Inflammatory macrophage (primary cell): Measurements from ENCODE around the gene DAB2IP.

Experiments used
- DNase-seq, 2 donors: peaks; one replicate each; pipeline ENCODE4 v3.0.0-alpha.2; 2020 to 2022

DAB2IP gene

DNA sequence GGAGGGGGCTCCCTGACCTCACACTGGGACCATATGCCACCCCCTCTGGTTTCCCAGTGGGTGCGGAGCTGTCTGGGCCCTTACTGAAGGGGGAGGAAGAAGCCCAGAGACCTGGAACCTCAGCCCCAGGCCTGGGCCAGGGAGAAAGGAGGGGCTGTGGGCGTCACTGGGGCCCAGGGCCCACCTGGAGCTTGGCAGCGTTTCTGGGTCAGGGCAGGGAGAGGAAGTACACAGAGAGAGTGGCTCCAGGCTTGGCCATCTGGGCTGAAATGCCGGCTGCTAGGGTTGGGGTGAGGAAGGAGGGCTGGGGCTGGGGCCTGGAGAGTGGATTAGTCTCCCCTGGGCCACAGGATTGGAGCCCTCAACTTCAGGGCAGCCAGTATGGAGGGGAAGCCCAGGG is 6.4 kb upstream of the DAB2IP start:
- no peak for DNase-seq

DNA sequence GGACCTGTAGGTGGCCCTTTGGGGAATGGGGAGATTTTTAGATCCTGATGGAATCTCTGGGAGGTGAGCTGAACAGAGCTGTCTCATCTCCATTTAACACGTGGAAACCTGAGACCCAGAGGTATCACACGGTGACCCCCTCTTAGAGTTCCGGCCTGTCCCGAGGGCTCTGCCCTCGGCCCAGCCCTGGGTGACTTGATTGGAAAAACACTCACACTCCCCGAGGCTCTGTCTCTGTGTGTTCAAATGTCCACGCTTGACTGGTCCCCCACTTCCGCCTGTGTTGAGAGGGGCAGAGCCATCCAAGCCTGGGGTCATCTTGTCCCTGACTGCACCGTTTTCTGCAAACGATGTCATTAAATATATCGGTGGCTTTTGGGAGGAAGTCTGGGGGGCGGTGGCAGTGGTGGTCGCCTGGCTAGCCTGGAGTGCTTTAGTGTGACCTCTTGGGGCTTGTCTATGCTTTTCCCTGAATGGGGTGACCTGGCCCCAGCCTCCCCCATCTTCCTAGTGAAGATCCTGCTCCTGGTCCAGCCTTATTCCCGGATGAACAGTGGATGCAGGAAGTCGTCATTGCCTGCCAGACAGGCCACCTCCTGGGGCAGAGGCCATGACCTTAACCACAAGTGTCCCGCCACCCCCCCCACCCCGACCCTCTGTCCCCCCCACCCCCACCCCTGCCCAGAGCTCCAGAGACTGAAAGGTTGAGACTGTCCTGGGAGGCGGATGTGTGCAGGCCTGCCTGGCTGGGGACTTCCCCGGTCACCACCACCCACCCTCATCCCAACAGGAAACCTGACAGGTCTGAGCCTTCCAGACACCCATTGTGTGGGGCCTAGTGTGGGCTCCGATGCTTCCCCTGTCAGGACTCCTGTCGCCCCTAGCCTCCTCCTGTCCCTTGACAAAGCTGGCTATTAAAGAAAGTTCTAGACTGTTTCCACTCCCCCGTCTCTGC is 5.3 kb upstream of the DAB2IP start:
- no peak for DNase-seq

DNA sequence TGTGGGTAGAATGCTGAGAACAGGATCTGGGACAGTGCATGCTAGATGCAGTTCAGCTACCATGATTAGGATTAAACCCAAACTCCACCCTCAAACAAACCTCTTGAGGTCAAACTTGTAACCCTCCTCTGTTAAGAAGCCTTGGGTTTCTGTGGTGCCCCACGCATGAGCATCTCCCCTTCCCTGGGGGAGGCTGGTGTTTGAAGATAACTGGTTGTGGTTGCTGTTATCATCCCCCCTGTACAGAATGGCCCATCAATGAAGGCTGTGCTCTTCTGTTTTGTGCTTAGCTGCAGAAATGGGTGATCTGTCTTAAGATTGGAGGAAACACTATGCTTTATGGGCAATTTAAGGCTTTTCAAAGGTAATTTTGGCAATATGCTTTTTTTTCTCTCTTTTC is 4.4 kb upstream of the DAB2IP start:
- DNase-seq = no peak

DNA sequence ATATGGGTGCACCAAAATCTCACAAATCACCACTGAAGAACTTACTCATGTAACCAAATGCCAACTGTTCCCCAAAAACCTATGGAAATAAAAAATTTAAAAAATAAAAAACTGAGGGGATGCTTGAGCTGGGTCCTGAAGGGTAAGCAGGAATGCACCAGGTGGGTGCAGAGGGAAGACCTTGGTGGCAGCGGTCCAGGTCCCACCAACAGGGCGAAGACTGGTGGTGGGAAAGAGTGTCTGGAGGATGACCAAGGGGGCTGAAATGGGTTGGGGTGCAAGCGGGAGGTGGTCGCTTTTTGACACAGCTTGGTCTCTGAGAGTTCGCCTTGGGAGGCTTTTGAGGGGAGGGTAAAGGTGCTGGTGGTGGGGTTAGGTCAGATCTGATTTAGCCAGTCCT is 3.3 kb upstream of the DAB2IP start:
- DNase-seq = no peak

DNA sequence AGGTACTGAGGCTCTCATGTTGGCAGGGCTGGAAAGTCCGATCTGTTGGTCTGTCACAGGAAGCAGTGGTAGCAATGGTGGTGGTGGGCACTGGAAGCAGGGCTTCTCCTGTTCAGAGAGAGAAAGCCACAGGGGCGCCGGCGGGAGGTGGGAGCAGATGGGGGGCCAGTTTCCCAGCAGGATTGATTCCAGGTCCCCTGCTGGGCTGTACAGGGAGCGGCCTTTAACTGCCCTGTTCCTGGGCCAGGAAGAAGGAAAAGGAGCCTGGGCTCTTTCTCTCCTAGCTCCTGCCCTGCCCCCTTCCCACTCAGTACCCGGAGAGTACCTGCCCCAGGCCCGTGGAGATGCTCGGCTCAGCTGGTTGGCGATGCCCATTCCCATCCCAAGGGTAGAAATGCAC is 2.6 kb upstream of the DAB2IP start:
- DNase-seq = no peak

DNA sequence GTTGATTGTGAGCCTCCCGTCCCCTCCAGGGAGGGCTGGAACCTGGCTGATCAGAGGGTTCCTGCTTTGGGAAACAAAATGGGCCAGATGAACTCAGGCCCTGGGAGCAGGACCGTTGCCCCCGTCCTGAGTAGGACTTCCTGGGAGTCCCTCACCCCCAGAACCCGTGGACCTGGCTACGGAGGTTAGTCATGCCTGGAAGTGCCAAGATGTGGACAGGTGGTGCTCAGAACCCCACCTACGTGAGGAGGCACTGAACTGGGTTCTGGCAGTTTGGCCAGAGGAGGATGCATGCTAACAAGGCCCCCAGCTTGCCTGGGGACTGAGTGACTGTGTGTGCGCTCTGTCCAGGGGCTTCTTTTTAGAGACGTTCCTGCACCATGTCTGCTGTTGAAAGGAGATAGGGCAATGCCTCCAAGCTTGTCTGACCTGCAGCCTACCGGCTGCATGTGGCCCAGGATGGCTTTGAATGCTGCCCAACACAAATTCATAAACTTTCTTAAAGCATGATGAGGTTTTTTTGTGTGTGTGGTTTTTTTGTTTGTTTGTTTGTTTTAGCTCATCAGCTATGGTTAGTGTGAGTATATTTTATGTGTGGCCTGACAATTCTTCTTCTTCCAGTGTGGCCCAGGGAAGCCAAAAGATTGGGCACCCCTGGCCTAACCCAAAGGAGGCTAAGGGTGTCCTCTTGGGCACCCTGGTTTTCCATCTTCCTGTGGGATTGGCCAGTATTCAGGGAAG is 1.8 kb upstream of the DAB2IP start:
- DNase-seq = no peak

DNA sequence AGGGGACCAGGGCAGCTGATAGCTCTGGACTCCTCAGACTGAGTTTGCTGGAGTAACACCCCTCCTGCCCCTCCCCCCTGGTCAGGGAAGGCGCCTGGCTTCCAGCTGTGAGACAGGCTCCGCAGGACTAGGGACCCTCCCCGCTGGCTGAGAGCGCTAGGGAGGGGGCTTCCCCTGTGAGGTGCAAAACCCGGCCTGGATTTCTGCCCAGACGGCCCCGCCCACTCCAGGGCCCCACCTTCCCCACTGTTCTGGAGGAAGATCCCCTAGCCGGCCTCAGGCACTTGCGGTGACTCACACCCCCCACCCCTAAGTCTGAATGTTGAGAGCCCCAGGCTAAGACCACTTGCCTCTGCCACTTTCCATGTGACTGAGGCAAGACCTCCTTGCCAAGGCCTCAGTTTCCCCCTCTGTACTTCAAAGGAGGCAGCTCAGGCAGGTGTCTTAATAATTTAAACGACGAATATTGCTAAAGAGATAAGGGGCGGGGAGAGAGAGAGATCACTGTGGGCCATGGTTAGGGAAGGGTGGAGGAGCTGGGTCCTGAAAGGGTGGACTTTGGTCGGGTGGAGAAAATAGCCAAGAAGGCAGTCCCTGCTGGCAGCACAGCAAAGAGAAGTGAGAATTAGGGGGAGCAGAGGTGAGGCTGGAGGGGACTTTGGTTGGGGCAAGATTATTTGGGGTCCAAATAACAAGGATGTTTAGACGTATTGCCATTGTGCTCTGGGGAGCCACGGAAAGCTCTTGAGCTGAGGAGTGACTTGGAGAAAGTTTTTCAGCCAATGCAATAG is 1.0 kb upstream of the DAB2IP start:
- no peak for DNase-seq

DNA sequence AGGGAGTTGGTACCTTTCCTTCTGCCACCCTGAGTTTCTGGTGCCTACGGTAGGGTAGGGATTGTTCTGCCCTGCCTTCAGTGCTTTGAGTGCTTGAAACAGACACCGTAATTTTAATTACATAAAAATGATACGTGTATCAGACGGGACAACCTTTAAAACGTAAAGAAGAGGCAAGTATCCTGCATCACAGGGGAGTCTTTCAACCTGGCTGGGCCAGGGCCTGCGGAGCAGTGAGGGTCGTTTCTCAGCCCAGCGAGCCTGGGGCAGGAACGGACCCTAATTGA is 483 bp upstream of the DAB2IP start:
- DNase-seq = no peak

DNA sequence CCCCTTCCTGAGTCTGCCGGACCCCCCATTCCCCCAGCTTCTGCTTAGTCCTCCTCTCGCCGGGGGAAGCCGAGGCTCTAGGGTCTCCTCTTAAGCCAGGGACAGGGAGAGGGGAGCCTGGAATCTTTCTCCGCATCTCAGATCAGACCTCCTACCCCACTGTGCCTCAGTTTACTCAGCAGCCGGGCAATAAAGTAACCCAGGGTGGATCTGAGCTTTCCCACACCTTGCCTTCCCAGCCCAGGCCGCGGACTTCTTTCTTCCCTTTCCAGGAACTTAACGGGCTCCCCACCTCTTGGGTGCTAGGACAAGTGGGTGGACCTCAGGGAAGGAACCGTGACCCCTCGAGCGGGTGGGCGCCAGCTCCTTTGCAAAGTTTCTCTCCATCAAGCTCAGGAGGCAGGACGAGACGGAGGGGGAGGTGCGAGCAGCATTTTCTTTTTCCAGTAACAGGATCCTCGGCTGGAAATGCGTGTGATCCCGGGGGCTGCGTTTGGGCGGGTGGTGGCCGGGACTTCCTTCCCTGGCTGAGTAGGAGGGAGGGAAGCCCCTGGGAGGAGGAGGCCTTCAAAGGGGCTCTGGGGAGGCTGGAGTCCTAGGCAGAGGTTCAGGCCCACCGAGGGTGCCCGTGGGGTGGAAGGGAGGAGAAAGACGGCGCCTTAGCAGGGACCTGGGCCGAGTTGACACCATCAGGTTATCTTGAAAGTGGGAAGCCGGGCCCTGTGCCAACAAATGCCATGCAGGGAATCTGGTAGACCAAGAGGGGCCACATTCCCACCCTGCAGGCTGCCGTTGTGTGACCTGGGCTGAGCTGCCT is 795 bp downstream of the DAB2IP start:
- DNase-seq = no peak

DNA sequence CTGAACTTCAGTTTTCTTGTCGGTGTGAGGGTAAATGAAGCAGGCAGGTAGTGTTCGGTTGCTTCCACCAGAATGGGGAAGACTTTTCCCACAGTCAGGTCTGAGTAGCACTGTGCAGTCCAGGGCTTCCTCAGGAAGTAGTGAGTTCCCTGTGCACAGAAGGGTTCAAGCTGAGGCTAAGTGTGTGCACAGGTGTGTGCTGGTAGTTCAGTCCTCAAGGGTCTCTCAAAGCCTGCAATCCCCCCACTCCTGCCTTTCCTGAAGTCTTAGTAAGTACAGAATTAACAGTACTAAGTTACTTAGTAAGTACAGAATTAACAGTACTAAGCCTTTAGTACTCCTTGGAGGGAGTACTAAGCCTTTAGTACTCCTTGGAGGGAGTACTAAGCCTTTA is 1.4 kb downstream of the DAB2IP start:
- DNase-seq = no peak

DNA sequence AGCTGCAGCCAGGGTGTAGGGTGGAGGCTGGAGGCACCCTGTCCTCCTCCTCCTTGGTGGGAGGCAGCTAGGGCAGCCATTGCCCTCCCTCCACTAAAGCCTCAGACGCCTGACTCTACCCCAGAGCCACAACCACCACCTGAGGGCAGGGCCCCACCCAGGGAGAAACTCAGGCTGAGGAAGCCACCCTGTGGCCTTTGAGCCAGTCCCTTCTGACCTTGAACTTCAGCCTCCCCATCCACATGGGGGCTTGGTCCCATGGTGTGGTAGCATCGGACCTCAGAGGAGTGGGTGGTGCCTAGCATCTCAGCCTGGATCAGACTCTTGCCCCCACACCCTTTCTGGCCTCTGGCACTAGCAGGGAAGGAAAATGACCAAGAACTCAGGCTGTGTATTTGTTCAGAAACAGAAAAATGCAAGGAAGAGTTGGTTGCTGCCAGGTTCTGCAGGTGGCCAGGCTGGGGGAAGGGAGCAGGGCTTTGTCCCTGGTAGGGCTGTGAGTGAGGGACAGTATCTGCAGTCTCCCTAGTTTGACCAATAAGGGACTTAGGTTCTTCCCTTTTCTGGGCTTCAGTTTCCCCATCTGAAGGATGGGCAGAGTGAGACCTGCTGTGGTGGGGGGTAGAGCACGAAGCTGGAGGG is 3.2 kb downstream of the DAB2IP start:
- no peak for DNase-seq

DNA sequence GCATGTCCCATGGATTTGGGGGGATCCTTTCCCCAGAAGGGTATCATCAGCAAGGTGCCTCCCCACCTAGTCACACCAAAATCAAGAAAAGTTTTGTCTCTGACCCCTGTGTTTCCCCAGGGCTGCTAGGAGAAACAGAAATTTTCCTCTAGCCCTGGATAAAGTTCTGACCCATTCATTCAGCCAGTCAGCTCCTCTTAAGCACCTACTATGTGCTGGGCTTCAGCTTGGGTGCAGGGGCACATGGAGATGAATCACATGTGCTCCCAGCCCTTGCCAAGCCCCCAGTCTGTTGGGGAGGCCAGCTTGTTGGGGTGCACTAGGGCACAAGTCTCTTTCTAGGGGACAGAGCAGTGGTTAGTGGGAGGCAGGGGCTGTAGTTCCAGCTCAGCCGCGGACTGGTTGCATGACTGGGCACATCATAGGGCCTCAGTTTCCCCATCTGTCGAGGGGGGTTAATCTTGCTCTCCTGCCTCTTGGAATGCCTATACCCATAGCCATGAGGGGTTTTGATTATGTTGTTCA is 3.9 kb downstream of the DAB2IP start:
- no peak for DNase-seq

DNA sequence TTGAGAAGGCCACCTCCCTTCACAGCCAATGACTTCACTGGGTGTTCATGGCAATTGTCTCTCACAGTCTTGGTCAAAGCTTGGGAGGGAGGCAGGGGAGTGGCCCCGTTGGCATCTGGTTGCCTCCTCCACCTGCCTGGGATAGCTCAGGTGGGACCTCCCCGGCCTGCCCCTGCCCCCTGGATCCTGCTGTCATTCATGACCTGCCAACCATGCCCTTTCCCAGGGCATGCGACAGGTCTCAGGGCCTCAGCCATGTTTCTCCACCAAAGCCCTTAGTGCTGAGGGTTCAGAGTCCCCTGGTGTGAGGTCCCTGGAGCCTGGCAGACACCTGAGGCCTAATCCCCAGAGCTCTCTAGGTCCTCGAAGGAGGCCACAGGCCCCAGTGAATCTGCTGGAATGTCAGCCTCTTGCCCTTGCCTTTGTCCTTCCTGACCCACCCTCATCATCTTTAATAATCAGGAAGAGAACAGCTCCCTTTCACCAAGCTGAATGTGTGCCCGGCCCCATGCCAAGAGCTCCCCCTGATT is 5.6 kb downstream of the DAB2IP start:
- no peak for DNase-seq

DNA sequence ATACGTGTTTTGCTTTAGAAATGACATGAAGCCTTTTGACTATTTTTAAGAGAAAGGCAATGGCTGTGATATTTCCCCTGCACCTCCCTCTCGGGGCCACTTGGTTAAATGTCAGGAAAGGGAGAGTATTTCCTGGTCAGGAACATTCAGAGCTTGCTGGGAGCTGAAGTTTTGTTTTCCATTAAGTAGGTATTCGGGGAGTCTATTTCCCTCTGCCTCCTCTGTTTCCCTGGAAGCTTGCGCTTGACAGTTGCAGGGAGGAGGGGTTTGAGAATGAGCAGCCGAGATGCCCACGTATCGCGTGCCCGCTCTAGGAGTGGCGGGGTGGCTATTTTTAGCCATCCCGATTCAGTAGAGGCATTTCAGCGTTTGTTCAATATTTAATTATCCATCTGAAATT is 6.7 kb downstream of the DAB2IP start:
- DNase-seq = no peak

DNA sequence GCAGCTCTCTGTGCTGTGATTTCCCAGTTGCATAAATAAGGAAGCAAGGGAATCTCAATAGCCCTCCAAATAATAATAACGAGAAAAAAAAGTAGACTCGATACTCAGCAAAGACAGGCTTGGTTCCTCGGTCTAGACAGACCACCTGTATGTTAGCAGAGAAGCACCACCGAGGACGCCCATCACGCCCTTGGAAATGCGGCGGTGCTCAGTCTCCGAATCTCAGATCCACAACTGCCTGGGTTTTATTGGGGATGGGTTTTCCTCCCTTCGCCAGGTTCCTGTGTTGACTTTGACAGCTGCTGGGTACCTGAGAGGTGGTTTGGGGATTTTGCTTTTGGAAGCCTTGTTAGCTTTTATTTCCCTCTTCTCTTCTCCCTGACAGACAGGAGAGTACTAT is 7.2 kb downstream of the DAB2IP start:
- DNase-seq = no peak

DNA sequence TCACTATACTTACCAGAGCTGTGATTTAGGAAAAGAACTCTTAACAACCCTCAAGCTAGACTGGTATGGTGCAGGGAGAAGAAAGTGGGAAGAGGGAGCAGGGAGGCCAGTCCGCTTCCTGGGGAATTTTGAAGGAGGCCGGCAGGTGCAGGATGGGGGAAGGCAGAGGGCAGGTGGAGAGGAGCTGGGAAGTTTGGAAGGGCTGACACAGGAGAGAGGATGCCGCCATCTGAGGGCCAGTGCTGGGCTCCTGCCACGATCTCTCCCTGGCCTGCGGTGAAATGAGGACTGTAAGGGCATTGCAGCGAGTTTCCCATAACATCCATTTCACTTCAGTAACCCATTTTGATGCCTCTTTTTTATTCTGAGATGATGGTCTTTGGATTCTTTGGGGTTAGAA is 8.9 kb downstream of the DAB2IP start:
- DNase-seq = no peak

DNA sequence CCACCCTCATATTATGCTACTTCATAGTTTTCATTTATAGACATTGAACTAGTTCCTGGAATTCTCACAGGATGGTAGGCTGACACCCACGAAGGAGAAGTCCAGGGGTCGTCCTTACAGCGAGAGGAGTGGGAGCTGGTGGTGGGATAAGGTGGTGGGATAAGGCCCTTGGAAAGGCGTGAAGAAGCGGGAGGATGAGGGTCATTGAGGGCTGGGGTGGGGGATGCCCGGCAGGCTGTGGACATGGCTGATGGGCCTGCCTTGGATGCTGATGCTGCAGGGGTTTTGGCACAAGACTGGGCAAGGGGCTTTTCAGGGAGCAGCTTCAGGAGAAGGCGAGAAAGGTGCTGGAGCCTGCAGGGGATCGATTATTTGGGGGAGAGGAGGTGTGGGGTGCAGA is 9.4 kb downstream of the DAB2IP start:
- DNase-seq = no peak

DNA sequence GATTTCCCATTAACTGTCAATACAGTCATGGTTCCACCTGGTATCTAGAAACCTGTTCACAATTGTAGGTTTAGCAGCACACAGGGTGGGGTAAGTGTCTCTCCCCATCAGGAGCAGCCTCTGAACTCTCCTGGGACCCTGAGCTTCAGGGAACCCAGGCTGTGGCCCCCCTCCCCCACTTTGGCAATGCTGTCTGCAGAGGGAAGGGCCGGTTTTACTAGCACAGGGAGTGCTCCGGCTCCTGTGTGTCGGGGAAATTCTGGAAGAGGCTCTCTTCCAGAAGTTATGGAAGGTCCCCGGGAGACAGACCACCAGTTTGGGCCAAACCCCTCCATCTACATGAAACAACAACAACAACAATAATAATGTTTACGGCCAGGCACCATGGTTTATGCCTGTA is 9.9 kb downstream of the DAB2IP start:
- DNase-seq = no peak

DNA sequence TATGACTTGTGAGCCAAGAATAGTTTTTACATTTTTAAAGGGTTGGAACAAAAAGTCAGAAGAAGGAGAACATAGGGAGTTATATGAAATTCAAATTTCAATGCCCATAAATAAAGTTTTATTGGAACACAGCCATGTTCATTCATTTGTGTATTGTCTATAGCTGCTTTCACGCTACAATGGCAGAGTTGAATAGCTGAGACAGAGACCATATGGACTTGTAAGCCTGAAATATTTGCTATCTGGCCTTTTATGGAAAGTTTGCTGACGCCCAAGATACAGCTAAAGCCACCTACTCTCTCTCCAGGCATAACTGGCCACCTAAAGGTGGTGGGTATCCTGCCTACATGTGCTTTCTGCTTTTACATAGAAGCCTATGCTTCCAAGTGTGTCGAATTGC is 10.9 kb downstream of the DAB2IP start:
- DNase-seq = no peak

DNA sequence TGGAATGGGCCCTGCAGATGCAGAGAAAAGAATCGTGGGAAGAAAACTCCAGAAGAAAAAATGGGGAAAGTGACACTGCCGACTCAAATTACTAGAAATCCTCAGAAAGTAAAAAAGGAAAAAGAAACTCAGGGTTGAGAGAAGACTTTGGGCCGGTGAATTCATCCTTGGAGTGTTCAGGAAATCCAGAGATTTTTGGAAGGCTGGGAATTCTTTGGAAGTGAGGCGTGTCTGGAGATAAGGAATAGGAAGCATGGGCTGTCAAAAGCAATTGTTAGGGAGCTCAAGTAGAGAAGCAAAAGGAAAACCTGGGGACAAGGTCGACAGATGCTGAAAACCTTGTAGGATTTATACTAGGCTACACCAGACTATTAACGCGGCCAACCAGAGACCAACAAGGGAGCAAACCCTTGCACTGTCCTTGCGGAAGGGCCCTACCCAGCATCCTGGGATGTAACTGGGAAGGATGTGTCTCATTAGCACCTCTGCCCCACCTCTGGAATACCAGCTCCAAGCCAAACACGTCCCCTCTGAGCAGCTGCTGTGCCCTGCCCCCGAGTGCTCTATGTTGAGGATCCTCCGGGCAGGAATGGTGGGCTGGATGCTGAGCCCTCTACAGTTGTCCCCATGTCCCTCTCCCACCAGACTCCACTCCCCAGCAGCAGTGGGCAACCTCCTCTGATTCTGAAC is 11.6 kb downstream of the DAB2IP start:
- DNase-seq = no peak

DNA sequence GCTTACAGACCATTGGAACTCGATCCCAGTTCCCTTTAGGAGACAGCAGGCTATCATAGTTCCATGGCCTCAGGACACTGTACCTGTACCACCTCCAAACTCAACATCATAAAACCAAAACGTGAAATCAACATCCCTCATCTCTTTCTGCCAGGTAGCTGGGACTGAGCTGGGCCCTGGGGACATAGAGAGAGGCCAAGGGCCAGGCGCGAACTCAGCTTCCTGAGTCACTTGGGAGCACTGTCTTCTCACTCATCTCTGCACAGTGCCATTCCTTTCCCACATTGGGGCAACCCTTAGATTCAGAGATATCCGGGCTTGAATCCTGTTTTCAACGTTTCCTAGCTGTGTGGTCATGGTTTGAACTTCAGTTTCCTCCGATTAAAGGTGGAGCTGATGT is 12.2 kb downstream of the DAB2IP start:
- DNase-seq = no peak
